HCT116 (cell line): ENCODE results near the gene ECE1. TPM values are rescaled to one million over a fixed set of nuclear protein-coding genes. Genes with fewer than 3 reads are reported as not detected.

Experiments
- ATAC-seq: fragments of 200-7000 bp; cut with Tn5 transposase; 2 replicates; pipeline ENCODE4 v1.9.1; 2020; ENCODE audit warnings: mild to moderate bottlenecking, moderate library complexity
- BruUV-seq: library from RNA; stranded (reverse); fragments of 400-500 nt; replicated peaks from 2 replicates; lab custom pipeline; 2021; lab: Mats Ljungman, UMichigan
- CTCF ChIA-PET: fragments of 300-600 bp; sonication (Branson Sonifier 250); formaldehyde crosslinking; loops from one replicate; lab custom pipeline; 2021; ENCODE audit warnings: antibody characterized with exemption; lab: Charles Lee
- POLR2A ChIA-PET: fragments of 300-600, 350-600 bp; sonication (Branson Sonifier 250); formaldehyde crosslinking; loops from one replicate; lab custom pipeline; 2021; ENCODE audit warnings: antibody characterized with exemption; lab: Charles Lee
- RAD21 ChIA-PET, 2 experiments: fragments of 300-600 bp; sonication (Branson Sonifier 250); formaldehyde crosslinking; loops; one replicate each; lab custom pipeline; 2023; ENCODE audit warnings: low total read pairs in 2 of 2; ENCODE audit not compliant: uncharacterized antibody in 2 of 2, unreplicated experiment in 2 of 2, low non-redundant PET in 1 of 2; lab: Charles Lee
- DNase-seq: peaks from one replicate; pipeline ENCODE4 v3.0.0-alpha.2; 2010; ENCODE audit warnings: low read depth, low spot score
- H2AFZ ChIP-seq: fragments of 200-600 bp; shearing (Covaris generic), sonication (generic); 2 replicates; pipeline ENCODE4 v1.6.1; 2017; ENCODE audit warnings: low read depth, mixed run types, mixed read lengths, antibody characterized with exemption, low read length; ENCODE audit not compliant: poor library complexity, severe bottlenecking
- H3K27ac ChIP-seq: 2 replicates; pipeline ENCODE4 v1.5.1; 2012; ENCODE audit warnings: low read depth, low read length
- H3K27me3 ChIP-seq: fragments of 200-600 bp; sonication (generic); 2 replicates; pipeline ENCODE4 v1.6.1; 2016; ENCODE audit warnings: mixed run types, low read length, mixed read lengths; ENCODE audit not compliant: insufficient read depth
- H3K36me3 ChIP-seq, 2 experiments: fragments of 200-500 bp in 1 of 2; fragments of 200-600 bp in 1 of 2; sonication (Bioruptor generic) in 1 of 2; sonication (generic) in 1 of 2; 2 replicates each; pipeline versions ENCODE4 v1.5.1 to v1.6.1; 2014 to 2016; ENCODE audit warnings: low read length in 2 of 2, inconsistent platforms in 1 of 2, mixed read lengths in 1 of 2, mixed run types in 1 of 2; ENCODE audit not compliant: insufficient read depth in 2 of 2, control insufficient read depth in 1 of 2
- H3K4me1 ChIP-seq, 2 experiments: fragments of 200-600 bp in 1 of 2; sonication (generic) in 1 of 2; 2 replicates each; pipeline versions ENCODE4 v1.5.1 to v1.6.1; 2012 to 2017; ENCODE audit warnings: low read length in 2 of 2, inconsistent platforms in 1 of 2, mild to moderate bottlenecking in 1 of 2, mixed read lengths in 1 of 2, mixed run types in 1 of 2, moderate library complexity in 1 of 2; ENCODE audit not compliant: insufficient read depth in 2 of 2, control insufficient read depth in 1 of 2
- H3K4me2 ChIP-seq: fragments of 200-600 bp; sonication (generic); 2 replicates; pipeline ENCODE4 v1.6.1; 2017; ENCODE audit warnings: mixed run types, low read length, mixed read lengths
- H3K4me3 ChIP-seq, 2 experiments: fragments of 200-600 bp in 1 of 2; sonication (generic) in 1 of 2; replicated peaks in 1 of 2; 2 replicates each; pipeline ENCODE4 v1.5.1; 2011 to 2016; ENCODE audit warnings: low read length in 2 of 2, control low read depth in 1 of 2, low read depth in 1 of 2, mild to moderate bottlenecking in 1 of 2, mixed read lengths in 1 of 2, mixed run types in 1 of 2
- H3K79me2 ChIP-seq: fragments of 200-600 bp; sonication (generic); 2 replicates; pipeline ENCODE4 v1.6.1; 2017; ENCODE audit warnings: mild to moderate bottlenecking, mixed run types, low read length, moderate library complexity, mixed read lengths; ENCODE audit not compliant: insufficient read depth
- H3K9ac ChIP-seq: fragments of 200-600 bp; sonication (generic); 2 replicates; pipeline ENCODE4 v1.6.1; 2016; ENCODE audit warnings: low read length, mixed read lengths
- H3K9me2 ChIP-seq: fragments of 200-600 bp; sonication (generic), shearing (Covaris generic); 2 replicates; pipeline ENCODE4 v1.6.1; 2017; ENCODE audit warnings: mixed run types, mild to moderate bottlenecking, moderate library complexity; ENCODE audit not compliant: insufficient read depth
- H3K9me3 ChIP-seq, 2 experiments: fragments of 200-500 bp in 1 of 2; fragments of 200-600 bp in 1 of 2; sonication (Bioruptor generic) in 1 of 2; sonication (generic) in 1 of 2; 2 replicates each; pipeline ENCODE4 v1.6.1; 2014 to 2017; ENCODE audit warnings: low read length in 2 of 2, mixed read lengths in 2 of 2, inconsistent platforms in 1 of 2, low read depth in 1 of 2, mild to moderate bottlenecking in 1 of 2, mixed run types in 1 of 2, moderate library complexity in 1 of 2; ENCODE audit not compliant: control insufficient read depth in 1 of 2, insufficient read depth in 1 of 2
- H4K20me1 ChIP-seq: fragments of 200-600 bp; sonication (generic), shearing (Covaris generic); 2 replicates; pipeline ENCODE4 v1.6.1; 2017; ENCODE audit warnings: mixed run types, mild to moderate bottlenecking, moderate library complexity; ENCODE audit not compliant: insufficient read depth
- ATF3 ChIP-seq: IDR thresholded peaks from 2 replicates; pipeline ENCODE4 v1.6.1; 2012
- CBX3 ChIP-seq: IDR thresholded peaks from 2 replicates; pipeline ENCODE4 v1.6.1; 2012; ENCODE audit warnings: low read depth
- CEBPB ChIP-seq: IDR thresholded peaks from 2 replicates; pipeline ENCODE4 v1.6.1; 2012; ENCODE audit warnings: low read depth
- CTCF ChIP-seq, 3 experiments: fragments of 200-600 bp in 1 of 3; sonication (generic) in 1 of 3; IDR thresholded peaks in 2 of 3; conservative IDR thresholded peaks in 1 of 3; 2 replicates each; pipeline ENCODE4 v1.5.1; 2012 to 2017; ENCODE audit warnings: low read depth in 2 of 3, low read length in 2 of 3, antibody characterized with exemption in 1 of 3, borderline replicate concordance in 1 of 3, control low read depth in 1 of 3, mild to moderate bottlenecking in 1 of 3, mixed read lengths in 1 of 3, mixed run types in 1 of 3, moderate library complexity in 1 of 3; ENCODE audit not compliant: insufficient read depth in 1 of 3
- EGR1 ChIP-seq: IDR thresholded peaks from 2 replicates; pipeline ENCODE4 v1.6.1; 2012; ENCODE audit warnings: low read depth
- ELF1 ChIP-seq: IDR thresholded peaks from 2 replicates; pipeline ENCODE4 v1.6.1; 2012; ENCODE audit warnings: low read depth, borderline replicate concordance
- EZH2phosphoT487 ChIP-seq: fragments of 200-600 bp; IDR thresholded peaks from 2 replicates; pipeline ENCODE4 v1.6.1; 2018; ENCODE audit warnings: antibody characterized with exemption, borderline replicate concordance
- JUND ChIP-seq: IDR thresholded peaks from 2 replicates; pipeline ENCODE4 v1.6.1; 2012
- MAX ChIP-seq: IDR thresholded peaks from 2 replicates; pipeline ENCODE4 v1.6.1; 2012
- POLR2AphosphoS5 ChIP-seq: IDR thresholded peaks from 2 replicates; pipeline ENCODE4 v1.6.1; 2011; ENCODE audit warnings: mild to moderate bottlenecking, low read depth, low read length, moderate library complexity
- REST ChIP-seq: IDR thresholded peaks from 2 replicates; pipeline ENCODE4 v1.6.1; 2012; ENCODE audit warnings: low read depth
- SIN3A ChIP-seq: IDR thresholded peaks from 2 replicates; pipeline ENCODE4 v1.6.1; 2012; ENCODE audit warnings: low read depth
- SP1 ChIP-seq: IDR thresholded peaks from 2 replicates; pipeline ENCODE4 v1.6.1; 2012; ENCODE audit warnings: low read depth
- SRF ChIP-seq: IDR thresholded peaks from 2 replicates; pipeline ENCODE4 v1.6.1; 2012; ENCODE audit warnings: low read depth
- TCF7L2 ChIP-seq: IDR thresholded peaks from 2 replicates; pipeline ENCODE4 v1.7.0; 2011; ENCODE audit warnings: borderline replicate concordance, inconsistent platforms; ENCODE audit not compliant: insufficient read depth, insufficient read length; ENCODE audit errors: extremely low read depth
- YY1 ChIP-seq: IDR thresholded peaks from 2 replicates; pipeline ENCODE4 v1.6.1; 2011; ENCODE audit warnings: low read length, low read depth, moderate library complexity, mild to moderate bottlenecking; ENCODE audit not compliant: insufficient replicate concordance; ENCODE audit errors: extremely low read depth
- ZBTB33 ChIP-seq: IDR thresholded peaks from 2 replicates; pipeline ENCODE4 v1.6.1; 2011; ENCODE audit warnings: mild to moderate bottlenecking, low read length, moderate library complexity; ENCODE audit not compliant: insufficient replicate concordance; ENCODE audit errors: extremely low read depth
- ZFX ChIP-seq: fragments of 450-650 bp; IDR thresholded peaks from 2 replicates; pipeline ENCODE4 v1.6.1; 2017
- ZNF274 ChIP-seq: fragments of 200-500 bp; sonication (Bioruptor generic); IDR thresholded peaks from 2 replicates; pipeline ENCODE4 v1.6.1; 2014; ENCODE audit warnings: mild to moderate bottlenecking, low read depth, low read length, inconsistent platforms
- intact Hi-C: fragments of 100-400 bp; cut with micrococcal nuclease; formaldehyde crosslinking; loops from 2 replicates; pipeline ENCODE4 v1.10.0; 2022
- total RNA-seq: library from RNA; stranded (reverse); gene quantifications from one replicate; pipeline ENCODE4 v1.2.1, GENCODE V29; 2021; ENCODE audit not compliant: unreplicated experiment

The ECE1 gene
- total RNA-seq, 1 experiment from 2014 or later, result 66.8 TPM

GRCh38 chr1:21245688-21246229, 44.5 kb downstream of the ECE1 start:
- RAD21 ChIA-PET, result no interaction called here
- H3K9me2 ChIP-seq, result no peaks in the 10 kb centered on the region
- TF ChIP-seq CEBPB (no peak), TCF7L2 (no peak), EGR1 (no peak), CBX3 (no peak), YY1 (no peak), CTCF (IDR thresholded peaks at IDR 0.05 in 2 of 3, conservative IDR thresholded peaks at IDR 0.05 in 1 of 3; ENCODE audit: borderline replicate concordance in 1 of 3, insufficient read depth in 1 of 3, low read depth in 2 of 3, low read length in 2 of 3) (no peak), ZBTB33 (no peak), ZNF274 (no peak), EZH2phosphoT487 (no peak), SIN3A (no peak), ATF3 (no peak), SP1 (no peak), MAX (no peak), ZFX (no peak), REST (no peak), JUND (no peak), SRF (no peak), ELF1 (no peak), POLR2AphosphoS5 (no peak)
- no peak overlapping the region for H3K4me3 ChIP-seq
- intact Hi-C loops, result no loop called here
- no peak for ATAC-seq
- H3K9me3 ChIP-seq, result no peaks in the 10 kb centered on the region
- H3K79me2 ChIP-seq, result no peaks in the 10 kb centered on the region
- no peaks in the 10 kb centered on the region for H3K27me3 ChIP-seq
- CTCF ChIA-PET, result interaction anchor here (1.1 to 1.5 kb wide), 5 partner anchors 9 to 123 kb away, joined by 4 to 7 read pairs (median 7); no protein-coding TSS in a partner anchor
- DNase-seq, result no peak
- H3K36me3 ChIP-seq, result no peaks in the 10 kb centered on the region; a peak in 2 of 4 replicates
- no peaks in the 10 kb centered on the region for H3K4me1 ChIP-seq
- no peak overlapping the region for H3K9ac ChIP-seq
- H4K20me1 ChIP-seq, result no peaks in the 10 kb centered on the region
- no peak overlapping the region for H2AFZ ChIP-seq
- H3K4me2 ChIP-seq, result no peak overlapping the region
- no TSS peak for BruUV-seq
- POLR2A ChIA-PET, result no interaction called here
- H3K27ac ChIP-seq, result no peak overlapping the region
